GM19193 (cell line): ENCODE results near the gene GRHPR.

Experiments used
- POLR2A ChIP-seq: IDR thresholded peaks from 4 replicates; pipeline ENCODE4 v1.6.1; 2011; ENCODE audit not compliant: insufficient read depth, insufficient read length; ENCODE audit errors: extremely low read depth

The GRHPR gene

DNA sequence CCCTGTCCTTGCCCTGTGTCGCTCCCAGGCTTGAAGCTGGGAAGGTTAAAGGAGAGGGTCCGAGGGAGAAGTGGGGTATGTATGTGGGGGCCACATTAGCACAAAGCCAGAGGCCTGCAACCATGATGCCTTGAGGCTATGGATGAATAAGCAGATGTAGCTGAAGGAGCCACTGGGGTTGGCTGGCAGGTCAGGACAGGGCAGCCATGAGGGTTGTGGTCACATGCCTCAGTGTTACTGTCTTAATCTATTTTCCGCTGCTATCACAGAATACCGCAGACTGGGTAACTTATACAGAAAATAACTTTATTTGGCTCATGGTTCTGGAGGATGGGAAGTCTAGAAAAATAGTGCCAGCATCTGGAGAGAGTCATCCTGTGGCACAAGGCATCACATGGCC lies 9.2 kb upstream of the GRHPR start:
- TF ChIP-seq POLR2A: no peak

DNA sequence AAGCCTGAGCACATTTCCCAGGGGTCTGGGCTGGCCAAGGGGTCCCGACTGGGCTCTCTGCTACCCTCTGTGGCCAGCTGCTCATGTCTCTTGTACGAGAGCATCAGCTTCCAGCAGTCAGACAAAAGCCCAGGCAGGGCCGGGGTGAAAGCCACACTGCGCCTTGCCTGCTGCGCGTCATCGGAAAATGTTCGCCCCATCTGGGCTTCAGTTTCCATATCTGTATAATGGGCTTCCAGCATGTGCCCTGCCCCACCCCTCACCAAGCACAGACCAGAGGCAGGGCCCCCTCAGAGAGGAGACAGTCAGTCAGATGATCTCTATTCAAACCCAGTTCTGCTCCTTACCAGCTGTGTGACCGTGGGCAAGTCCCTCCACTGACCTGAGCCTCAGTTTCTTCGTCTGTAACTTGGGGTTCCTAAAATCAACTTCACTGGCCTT lies 8.0 kb upstream of the GRHPR start:
- no peak for TF ChIP-seq POLR2A

DNA sequence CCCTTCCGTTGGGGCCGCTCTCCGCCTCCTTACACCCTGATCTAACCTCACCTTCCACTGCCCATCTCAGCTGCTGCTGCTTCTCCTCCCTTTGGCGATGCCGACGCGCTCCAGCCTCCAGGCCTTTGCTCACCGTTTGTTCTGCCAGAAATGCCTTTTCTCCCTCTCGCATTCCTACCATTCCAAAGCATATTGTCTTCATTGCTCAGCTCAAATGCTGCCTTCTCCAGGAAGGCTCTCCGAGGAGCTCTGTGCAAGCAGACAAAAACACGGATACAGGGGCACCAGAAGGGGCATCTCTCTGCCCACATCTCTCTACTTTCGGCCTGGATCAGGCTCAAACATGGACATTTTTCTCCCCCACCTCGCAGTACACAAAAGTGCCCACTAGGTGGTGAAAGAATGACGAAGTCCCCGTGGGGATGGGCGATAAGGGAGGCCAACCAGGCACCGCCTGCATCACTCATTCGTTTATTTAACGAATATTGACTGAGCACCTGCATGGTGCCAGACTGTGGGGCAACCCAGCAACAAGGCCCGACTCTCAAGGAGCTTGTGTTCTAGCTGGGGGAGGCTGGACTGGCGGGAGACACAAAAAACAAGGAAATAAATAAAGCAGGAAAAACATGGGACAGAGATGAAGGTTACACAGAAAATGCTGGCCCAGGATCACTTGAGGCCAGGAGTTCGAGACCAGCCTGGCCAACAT lies 7.3 kb upstream of the GRHPR start:
- no peak for TF ChIP-seq POLR2A

DNA sequence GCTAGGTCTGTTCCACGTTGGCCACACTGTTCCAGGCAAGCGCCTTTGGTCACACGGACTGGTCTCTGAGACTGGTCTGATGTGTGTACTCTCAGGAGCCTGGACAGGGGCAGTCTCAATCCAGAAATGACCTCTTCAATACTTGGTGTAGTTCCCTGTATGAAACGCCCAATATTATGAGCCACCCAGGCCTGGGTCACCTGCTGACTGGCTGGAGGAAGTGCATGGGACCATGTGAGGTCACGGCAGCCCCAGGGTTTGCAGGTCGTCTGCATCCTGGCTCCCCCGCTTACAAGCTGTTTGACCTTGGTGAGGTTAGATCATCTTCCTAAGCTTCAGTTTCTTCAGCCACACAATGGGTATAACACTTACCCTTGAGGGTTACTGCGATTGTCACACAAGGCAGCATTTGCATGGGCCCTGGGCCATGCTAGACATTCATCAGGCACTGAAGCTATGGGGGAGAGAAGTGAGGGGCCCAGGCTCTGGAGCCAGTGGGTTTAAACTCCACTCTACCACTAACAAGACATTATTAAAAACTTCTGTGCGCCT lies 5.2 kb upstream of the GRHPR start:
- TF ChIP-seq POLR2A: no peak

DNA sequence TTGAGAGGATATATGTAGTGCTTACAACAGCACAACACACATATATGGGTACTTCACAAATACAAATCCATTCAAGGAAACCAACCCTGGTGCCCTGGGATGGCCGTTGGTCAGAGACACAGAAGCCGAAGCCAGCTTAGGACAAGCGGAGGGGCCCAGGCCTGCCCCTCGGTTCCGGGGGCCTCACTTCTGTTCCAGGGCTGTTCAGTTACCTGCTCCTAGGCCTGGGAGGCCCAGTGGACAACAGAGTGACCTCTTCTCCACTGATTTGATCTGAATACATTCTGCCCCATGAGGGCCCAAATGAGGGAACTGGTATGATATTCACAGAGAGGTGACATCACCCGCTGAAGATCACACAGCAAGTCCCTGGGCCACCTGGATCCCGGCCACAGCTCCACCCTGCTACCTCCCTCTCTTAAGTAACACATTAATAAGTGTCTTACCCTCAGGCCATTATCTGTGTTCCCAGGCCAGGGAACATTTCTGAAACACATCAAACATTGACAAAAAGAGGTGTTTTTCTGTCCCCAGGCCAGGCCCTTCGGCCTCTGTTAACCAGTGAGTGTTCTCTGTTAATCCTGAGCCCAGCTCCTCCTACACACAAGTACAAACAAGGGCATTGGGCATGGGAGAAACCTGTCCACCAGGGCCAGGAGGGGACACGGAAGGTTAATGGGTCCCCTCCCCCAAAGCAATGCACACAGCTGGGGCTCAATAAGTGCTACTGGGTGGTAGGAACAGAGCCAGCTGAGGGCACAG lies 4.5 kb upstream of the GRHPR start:
- TF ChIP-seq POLR2A: no peak

DNA sequence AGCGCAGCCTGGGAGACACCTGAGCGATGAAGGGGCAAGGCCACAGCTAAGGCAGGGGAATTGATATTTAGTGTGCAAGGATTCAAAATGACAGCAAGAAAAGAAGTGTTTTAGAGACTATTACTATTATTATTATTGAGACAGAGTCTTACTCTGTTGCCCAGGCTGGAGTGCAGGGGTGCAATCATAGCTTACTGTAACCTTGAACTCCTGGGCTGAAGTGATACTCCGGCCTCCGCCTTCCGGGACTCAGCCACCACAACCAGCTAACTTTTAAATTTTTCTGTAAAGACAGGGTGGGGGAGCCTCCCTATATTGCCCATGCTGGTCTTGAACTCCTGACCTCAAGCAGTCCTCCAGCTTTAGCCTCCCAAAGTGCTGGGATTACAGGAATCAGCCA lies 3.3 kb upstream of the GRHPR start:
- no peak for TF ChIP-seq POLR2A

DNA sequence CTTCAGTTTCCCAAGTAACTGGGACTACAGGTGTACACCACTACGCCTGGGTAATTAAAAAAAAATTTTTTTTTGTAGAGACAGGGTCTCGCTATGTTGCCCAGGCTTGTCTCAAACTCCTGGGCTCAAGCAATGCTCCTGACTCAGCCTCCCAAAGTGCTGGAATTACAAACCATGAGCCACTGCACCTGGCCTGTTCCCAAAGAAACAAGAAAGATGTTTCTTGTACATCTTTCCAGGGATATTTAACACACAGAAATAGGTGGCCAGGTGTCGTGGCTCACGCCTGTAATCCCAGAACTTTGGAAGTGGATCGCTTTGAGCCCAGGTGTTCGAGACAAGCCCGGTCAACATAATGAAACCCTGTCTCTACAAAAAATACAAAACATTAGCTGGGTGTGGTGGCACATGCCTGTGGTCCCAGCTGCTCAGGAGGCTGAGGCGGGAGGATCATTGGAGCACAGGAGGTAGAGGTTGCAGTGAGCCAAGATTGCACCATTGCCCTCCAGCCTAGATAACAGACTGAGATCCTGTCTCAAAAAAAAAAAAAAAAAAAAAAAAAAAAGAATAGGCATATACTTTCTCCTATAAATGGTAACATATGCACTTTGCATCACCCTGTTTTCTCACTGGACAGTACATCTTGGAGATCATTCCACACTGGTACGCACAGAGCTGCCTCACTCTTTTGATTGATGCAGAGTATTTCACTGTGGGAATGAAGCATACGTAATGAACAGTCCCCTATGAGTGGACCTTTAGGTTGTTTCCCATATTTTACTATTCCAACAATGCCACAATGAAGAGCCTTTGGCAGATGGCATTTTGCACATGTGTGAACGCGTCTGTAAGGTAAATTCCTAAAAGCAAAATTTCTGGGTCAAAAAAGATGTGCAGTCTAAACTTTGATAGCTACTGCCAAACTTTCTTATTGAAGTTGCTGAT lies 2.0 kb upstream of the GRHPR start:
- no peak for TF ChIP-seq POLR2A

DNA sequence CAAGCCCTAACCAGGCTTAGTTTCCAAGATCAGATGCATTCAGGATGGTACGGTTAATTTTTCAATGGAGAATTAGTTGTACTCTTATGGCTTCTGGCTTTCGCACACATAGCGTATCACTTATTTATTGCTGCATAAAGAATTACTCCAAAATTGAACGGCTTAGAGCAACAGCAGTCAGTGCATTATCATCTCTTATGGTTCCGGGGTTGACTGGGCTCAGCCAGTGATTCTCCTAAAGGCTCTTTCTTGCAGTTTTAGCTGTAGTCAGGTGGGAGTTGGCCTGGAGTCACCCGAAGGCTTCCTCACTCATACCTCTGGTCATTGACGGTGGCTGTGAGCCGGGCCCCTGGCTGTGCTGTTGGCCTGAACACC lies 595 bp upstream of the GRHPR start:
- no peak for TF ChIP-seq POLR2A

DNA sequence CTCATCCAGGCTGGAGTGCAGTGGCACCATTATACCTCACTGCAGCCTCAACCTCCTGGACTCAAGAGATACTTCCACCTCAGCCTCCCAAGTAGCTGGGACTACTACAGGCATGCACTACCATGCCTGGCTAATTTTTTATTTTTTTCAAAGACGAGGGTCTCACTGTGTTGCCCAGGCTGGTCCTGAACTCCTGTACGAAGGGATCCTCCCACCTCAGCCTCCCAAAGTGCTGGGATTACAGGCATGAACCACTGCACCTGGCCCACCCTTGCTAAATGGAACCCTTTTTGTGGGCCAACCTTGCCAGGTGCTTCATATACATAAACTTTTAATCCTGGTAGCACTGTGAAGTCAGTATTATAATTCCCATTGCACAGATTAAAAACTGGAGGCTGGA lies 1.0 kb downstream of the GRHPR start:
- TF ChIP-seq POLR2A: no peak

DNA sequence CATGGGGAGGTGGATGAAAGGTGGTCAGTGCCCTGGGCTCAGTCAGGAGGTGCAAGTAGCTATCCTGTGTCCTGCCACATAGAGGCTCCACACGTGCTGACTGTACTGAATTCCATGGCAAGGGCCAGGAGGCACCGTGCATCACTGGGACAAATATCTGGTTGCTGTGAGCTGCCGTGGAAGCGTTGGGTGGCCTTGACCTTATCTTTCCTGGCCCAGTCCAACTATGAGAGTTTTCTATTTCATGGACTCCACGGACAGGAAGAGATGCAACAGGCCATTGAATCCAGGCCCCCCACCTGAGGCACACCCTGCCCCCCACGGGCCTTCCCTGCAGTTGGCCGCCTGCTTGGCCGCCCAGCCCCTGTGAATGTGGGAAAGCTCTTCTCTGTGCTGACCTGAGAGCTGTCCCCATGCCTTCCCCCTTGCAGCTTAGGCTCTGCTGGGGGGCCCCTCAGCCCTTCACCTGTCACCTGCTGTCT lies 1.7 kb downstream of the GRHPR start:
- TF ChIP-seq POLR2A: no peak

DNA sequence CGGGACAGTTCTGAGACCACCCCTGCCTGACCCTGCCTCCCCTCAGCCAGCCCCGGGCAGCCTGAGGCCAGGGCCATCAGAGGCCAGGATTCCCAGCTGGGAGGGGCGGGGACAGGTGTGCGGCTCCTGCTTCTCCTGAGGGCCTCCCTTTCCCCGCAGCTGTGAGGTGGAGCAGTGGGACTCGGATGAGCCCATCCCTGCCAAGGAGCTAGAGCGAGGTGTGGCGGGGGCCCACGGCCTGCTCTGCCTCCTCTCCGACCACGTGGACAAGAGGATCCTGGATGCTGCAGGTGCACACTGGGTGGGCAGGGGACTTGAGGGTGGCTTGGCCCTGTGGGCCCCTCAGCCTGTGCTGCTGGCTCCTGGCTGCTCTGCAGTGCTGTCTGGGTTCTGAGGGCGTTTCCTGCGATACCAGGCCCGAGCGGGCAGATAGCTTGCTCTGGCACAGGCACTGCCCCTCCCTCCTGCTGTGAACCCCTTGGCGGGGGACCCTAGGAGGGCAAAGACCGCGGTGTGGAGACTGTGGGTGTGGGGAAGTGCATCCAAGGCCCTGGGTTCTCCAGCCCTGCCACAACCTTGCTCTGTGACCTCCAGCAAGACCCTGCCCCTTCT lies 2.3 kb downstream of the GRHPR start:
- no peak for TF ChIP-seq POLR2A

DNA sequence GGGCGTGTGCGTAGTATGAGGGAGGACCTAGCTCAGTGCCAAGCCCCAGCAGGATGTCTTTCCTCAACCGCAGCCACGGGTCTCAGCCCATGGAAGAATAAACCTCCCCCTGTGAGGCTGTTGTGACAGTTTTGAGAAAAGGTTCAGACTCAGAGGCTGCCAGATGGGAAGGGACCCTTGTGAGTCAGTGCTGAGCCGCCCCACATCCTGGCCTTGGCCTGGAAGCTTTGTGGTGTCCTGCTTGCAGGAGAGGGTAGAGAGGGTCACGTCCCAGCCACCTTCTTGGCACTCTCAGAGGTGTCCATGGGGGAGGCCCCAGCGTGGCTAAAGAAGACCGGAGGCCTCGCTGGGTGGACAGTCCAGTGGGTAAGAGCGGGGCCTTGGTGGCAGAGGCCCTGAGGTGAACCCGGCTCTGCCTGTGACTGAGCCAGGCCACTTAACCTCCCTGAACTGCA lies 2.8 kb downstream of the GRHPR start:
- TF ChIP-seq POLR2A: no peak

DNA sequence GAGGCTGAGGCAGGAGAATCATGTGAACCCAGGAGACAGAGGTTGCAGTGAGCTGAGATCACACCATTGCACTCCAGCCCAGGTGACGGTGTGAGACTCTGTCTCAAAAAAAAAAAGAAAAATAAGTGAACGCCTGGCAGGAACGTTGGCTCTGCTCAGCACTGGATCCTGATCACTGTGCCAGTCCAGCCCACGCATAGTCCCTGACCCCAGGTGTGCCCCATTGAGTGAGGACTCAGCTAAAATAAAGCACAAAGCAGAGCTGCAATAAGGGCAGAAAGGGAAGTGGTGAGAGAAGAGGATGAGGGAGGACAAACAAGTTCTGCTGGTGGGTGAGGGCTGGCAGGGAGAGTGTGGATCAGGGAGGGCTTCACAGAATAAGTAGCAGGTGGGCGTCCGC lies 4.3 kb downstream of the GRHPR start:
- no peak for TF ChIP-seq POLR2A

DNA sequence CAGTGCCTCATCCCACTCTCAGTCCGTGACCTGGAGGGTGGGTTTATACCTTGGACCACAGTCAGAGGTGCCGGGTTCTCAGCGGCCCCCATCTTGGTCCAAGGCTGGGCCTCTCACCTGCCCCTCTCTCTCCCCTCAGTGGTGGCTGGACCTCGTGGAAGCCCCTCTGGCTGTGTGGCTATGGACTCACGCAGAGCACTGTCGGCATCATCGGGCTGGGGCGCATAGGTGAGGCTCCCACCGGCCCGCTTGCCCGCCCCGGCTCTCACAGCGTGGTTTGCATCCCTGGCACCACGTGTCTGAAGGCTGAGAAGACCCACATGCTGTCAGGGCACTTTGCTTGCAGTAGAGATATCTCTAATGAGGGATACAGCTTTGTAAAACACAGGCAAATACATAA lies 5.8 kb downstream of the GRHPR start:
- no peak for TF ChIP-seq POLR2A

DNA sequence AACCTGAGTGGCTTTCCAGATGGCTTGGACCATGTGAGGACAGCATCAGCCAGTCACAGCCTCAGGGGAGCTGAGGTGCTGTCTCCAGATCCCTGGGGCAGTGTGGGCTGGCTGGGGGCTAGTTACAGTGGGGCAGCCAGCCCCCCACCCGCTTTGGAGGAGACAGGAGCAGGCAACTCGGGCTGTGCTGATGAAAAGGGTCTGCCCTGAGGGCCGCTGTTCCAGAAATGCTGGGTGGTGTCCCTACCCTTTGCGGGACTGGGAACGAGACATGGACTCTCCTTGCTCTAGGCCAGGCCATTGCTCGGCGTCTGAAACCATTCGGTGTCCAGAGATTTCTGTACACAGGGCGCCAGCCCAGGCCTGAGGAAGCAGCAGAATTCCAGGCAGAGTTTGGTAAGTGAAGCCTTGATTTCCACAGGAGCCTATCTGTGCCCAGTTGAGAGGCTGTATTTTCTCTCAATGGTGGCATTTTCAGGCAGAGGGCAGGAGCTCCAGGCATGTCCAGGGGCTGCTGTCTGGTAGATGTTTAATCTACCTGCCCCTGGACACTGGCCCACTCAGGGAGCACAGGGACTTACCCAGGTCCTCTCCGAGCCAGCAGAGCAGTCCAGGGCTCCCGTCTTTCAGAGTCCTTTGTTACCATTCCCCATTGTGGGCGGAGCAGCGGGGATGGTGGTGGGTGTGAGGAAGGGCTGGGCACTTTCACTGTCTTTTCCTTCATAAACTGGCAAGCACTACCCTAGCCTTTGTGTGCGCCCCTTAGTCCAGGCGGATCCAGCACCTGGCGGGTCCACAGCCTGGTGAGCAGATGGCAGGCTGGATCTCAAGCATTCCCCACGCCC lies 7.2 kb downstream of the GRHPR start:
- TF ChIP-seq POLR2A: peak; percentile 3
